ENCODE results near the gene SLC35D2.

Gene SLC35D2

DNA sequence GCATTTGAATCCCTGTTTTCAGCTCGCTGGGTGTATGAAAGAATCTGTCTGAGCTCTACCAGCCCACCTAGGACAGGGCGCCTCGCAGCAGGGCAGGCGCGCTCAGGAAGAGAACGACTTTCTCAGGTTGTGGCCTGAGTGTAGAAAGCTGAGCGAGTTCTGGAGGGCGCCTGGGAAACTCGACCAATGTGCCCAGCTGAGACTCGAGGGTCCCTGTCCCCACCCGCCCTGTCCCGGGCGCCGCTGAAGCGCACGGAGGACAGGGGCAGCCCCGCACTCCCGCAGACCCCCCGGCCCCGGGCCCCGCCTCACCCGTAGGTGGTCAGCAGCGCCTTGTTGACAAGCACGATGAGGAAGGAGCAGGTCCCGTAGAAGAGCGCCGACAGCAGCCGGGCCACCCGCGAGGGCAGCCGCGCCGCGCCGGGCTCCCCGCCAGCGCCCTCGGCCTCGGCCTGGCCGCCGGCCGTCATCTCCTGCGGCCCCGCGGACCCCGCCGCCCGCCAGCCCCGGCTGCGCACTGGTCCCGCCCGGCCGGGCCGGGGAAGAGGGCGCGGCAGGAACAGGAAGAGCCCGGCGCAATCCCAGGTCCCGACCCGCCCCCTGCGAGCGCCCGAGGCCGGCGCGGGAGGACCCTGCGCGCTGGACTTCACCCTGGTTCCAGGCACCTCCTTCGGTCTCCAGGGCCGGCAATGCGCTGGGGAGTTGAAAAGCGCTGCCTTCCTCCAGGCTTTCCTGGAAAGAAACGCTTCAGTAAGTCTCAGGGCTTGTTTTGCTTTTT lies at the start of gene SLC35D2:
TSS of gene SLC35D2 (minus strand) at position 547 of the 778 bp plus-strand sequence. CDS start at position 470, 77 bp downstream.
- ATAC-seq, result peak; percentile 49
- peak; percentile 23 for DNase-seq

DNA sequence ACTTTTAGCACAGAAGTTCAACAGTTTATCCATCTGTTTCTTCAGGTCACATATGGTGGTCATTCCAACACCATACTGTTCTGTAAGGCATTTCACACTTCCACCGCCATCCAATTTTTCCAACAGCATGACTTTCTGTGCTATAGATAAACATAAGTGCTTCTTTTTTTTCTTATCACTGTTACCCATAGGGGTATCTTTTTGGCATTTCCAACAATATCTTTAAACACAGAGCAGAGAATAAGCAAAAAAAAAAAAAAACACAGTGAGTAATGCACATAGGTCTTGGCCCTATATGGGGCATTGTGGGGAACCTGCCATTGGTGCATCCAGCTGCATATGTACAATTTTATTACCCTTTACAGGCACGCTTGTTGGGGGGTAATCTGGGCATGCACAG lies 46.9 kb upstream of the SLC35D2 start:
- no peak for DNase-seq
- ATAC-seq, result no peak

GRCh38 chr9:96429732-96430131 lies 46.2 kb upstream of the SLC35D2 start:
- ATAC-seq (no peak), DNase-seq (no peak)

GRCh38 chr9:96425500-96426169 lies 42.1 kb upstream of the SLC35D2 start:
- ATAC-seq (no peak), DNase-seq (no peak)

- no peak for DNase-seq
- no peak for ATAC-seq
Measured at GRCh38 chr9:96423985-96424336, 40.5 kb upstream of the SLC35D2 start.

GRCh38 chr9:96423322-96423984 lies 39.9 kb upstream of the SLC35D2 start:
- ATAC-seq, result no peak

GRCh38 chr9:96420468-96421219 lies 37.1 kb upstream of the SLC35D2 start:
- ATAC-seq (no peak), DNase-seq (no peak)

More at GRCh38 chr9:96423322-96423984, 39.9 kb upstream of the SLC35D2 start:
- DNase-seq, result no peak

DNA sequence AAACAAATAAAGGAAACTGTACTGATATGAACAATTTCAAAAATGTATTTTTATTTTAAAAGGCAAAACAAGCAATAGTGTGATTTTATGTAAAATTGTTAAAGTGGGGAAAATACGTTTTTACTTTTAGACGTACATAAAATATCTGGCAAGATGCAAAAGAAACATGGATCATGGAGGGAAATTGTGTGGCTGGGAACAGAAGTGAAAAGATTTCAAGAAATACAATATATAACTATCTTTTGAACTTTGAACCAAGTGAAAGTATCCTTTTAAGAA lies 36.1 kb upstream of the SLC35D2 start:
- ATAC-seq (no peak), DNase-seq (no peak)

GRCh38 chr9:96418920-96419690 lies 35.6 kb upstream of the SLC35D2 start:
- DNase-seq, result peak; percentile 75
- ATAC-seq, result peak; percentile 38

GRCh38 chr9:96418083-96418919 lies 34.8 kb upstream of the SLC35D2 start, which contains the start of gene ZNF367:
Gene ZNF367, minus strand, starts transcription at chr9:96418370. Its CDS starts 338 bp downstream, at chr9:96418032.
- DNase-seq (peak; percentile 95), ATAC-seq (peak; percentile 85)

DNA sequence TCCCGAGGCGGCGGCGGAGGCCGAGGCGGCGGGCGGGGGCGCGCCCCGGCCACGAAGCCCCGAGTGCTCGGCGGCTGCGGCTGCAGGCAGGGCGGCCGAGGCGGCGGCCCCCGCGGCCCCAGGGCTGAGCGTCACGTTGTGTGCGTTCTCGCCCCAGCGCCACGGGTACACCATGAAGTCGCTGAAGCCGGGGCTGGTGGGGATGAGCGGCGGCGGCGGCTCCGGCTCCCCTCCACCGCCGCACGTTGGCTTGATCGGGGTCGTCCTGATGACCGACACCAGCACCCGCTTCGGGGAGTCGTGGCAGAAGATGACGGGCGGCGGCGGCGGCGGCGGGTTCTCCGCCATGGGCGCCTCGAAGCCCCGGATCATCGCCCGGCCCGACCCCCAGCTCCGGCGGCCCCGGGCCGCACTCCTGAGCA lies 34.2 kb upstream of the SLC35D2 start:
- no peak for ATAC-seq
- DNase-seq, result peak; percentile 50

- peak; percentile 95 for DNase-seq
- ATAC-seq, result peak; percentile 20
Measured at GRCh38 chr9:96417051-96417586, 33.6 kb upstream of the SLC35D2 start.

DNA sequence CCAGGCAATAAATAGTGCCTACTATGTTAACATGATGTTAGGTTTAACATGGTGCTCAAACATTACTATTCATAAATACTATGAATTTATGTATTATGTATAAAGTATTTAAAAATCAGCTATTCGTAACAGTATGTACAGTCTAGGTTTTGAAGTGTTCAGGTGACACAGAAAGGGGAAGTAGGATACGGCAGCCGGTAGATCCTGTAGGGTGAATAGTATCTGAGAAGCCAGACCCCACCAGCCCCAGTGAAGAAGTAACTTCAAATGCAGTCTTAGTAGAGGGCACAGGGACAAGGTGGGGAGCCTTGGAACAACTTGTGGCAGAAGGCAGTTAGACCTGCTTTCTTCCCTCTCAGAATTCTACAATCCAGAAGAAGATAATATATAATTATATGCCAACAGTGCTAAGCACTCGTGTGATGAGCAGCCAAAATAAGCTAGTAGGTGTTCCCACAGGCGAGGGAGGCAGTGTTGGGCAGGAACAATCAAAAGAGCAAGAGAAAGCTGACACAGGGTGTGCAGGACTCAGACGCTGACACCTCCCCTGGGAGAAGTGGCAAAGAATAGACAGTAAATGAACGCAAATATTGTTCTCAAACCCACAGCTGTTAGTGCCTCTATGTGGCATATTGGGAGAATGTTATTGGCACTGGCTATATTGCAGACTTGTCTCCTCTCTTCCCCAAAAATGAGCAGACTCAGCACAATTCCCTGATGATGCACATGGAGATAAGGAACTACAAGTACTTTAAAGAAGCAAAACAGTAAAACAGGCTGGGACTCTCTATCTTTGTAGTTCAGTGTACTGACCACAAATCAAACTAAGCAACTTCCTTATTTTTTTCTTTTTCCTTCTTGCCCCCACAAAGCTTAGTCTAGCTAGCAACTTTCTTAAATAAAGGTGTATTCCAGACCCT lies 30.1 kb upstream of the SLC35D2 start:
- no peak for ATAC-seq
- no peak for DNase-seq

DNA sequence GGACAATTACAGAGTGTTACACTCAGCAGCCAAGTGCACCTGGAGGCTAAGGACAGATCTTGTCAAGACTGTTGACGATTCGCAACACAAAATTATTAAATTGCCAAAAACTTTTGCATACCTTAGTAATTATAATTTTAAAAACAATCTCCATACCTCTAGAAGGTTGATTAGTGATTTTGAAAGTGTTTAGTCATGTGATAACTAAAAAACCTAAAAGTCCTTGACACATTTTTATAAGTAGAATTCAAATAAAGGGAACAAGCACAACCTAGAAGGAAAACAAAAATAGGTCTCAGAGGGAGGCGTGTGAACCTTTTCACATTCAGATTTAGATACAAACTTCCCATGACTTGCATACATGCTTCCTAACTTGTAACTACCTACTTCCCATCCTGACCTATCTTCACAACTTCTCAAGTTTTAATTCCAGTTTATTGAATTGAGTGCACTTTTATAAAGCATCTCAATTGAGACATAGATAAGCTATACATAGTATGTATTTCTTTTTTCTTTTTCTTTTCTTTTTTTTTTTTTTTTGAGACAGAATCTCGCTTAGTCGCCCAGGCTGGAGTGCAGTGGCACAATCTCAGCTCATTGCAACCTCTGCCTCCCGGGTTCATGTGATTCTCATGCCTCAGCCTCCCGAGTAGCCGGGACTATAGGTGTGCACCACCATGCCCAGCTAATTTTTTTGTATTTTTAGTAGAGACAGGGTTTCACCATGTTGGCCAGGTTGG lies 28.8 kb upstream of the SLC35D2 start:
- ATAC-seq (no peak), DNase-seq (no peak)

- DNase-seq, result no peak
- ATAC-seq, result no peak
Measured at GRCh38 chr9:96411129-96411838, 27.8 kb upstream of the SLC35D2 start.

DNA sequence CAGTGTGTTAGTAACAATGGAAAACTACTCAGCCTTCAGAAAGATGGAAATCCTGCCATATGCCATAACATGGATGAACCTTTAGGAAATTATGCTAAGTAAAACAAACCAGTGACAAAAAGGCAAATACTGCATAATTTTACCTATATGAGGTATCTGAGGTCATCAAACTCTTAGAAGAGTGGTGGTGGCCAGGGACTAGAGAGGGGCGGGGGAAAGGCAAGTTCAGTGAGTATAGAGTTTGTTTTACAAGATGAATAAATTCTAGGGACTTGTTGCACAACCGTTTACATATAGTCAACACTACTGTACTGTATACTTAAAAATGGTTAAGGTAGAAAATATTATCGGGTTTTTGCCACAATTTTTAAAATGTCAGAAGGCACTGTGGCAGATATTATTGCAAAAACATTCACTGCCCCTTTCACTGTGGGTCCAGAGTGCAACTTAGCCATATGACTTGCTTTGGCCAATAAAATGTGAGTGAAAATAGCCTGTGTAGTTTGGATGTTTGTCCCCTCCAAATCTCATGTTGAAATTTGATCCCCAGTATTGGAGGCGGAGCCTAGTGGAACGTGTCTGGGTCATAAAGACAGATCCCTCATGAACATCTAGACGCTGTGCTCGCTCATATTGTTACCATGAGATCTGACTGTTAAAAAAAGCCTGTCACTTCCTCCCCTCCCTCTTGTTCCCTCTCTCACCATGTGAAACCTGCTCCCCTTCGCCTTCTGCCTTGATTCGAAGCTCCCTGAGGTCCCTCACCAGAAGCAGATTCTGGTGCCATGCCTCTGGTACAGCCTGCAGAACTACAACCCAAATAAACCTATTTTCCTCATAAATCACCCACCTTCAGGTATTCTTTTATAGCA lies 25.1 kb upstream of the SLC35D2 start:
- DNase-seq (no peak), ATAC-seq (no peak)
